Chondrocyte (in vitro differentiated cells): Measurements from ENCODE around the gene JAG2. TPM values are rescaled to one million over a fixed set of nuclear protein-coding genes. Genes with fewer than 3 reads are reported as not detected.

Experiments
- DNase-seq: peaks from one replicate; pipeline ENCODE4 v3.0.0; 2021; ENCODE audit warnings: mixed read lengths, low spot score
- H3K27ac Mint-ChIP-seq: one replicate; pipeline ENCODE4 v1.8.0; 2021; ENCODE audit warnings: mild to moderate bottlenecking, moderate library complexity, mixed read lengths; ENCODE audit not compliant: unreplicated experiment
- H3K27me3 Mint-ChIP-seq: 2 replicates; pipeline ENCODE4 v1.8.0; 2021; ENCODE audit warnings: low read depth, mixed read lengths
- H3K36me3 Mint-ChIP-seq: 2 replicates; pipeline ENCODE4 v1.8.0; 2021; ENCODE audit warnings: low read depth, mixed read lengths
- H3K4me1 Mint-ChIP-seq: 2 replicates; pipeline ENCODE4 v1.8.0; 2021; ENCODE audit warnings: low read depth, mild to moderate bottlenecking, mixed read lengths
- H3K4me3 Mint-ChIP-seq: one replicate; pipeline ENCODE4 v1.8.0; 2021; ENCODE audit warnings: mild to moderate bottlenecking, moderate library complexity, mixed read lengths; ENCODE audit not compliant: unreplicated experiment
- H3K9me3 Mint-ChIP-seq: 2 replicates; pipeline ENCODE4 v1.8.0; 2021; ENCODE audit warnings: low read depth, mixed read lengths
- total RNA-seq: library from RNA; stranded (reverse); gene quantifications from 3 replicates; pipeline ENCODE4 v1.2.1, GENCODE V29; 2021
- TF ChIP-seq, protein P1 (sequence below): fragments of 200-600 bp; sonication (generic); IDR thresholded peaks from 2 replicates; pipeline ENCODE4 v1.5.0; 2021; ENCODE audit warnings: antibody characterized with exemption, mild to moderate bottlenecking, moderate library complexity

JAG2 gene
- total RNA-seq, 1 donor from 2014 or later = 18.2 TPM

DNA sequence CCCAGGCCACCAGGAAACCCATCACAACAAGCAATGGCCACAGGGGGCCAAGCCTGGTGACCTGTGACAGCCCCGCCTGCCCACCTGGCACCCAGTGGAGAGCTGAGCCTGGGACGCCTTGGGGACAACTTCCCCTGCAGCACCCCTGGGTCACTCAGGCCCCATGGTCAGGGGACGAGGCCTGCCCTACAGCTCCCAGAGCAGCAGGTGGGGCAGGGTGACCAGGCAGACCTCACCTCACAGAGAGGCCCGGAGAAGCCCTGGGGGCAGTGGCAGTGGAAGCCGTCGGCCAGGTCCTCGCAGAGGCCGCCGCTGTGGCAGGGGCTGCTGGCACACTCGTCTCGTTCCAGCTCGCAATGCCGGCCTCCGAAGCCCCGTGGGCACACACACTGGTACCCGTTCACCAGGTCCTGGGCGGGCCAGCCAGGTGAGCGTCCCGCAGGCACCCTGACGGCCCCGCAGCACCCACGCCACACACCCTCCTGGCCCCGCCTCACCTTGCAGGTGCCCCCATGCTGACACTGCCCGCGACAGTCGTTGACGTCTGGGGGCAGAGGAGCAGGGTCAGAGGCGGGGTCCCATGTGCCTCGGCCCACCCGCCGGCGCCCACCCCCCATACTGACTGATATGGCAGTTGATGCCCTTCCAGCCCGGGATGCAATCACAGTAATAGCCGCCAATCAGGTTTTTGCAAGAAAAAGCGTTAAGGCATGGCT, 18.1 kb downstream of the JAG2 start:
- Mint-ChIP-seq H3K27ac (no peak overlapping the region), H3K4me1 (no peaks in the 10 kb centered on the region), H3K4me3 (no peak overlapping the region), H3K36me3 (peaks cover 6% of the 10 kb centered on the region), H3K27me3 (no peaks in the 10 kb centered on the region), H3K9me3 (no peaks in the 10 kb centered on the region)
- TF ChIP-seq, protein P1, sequence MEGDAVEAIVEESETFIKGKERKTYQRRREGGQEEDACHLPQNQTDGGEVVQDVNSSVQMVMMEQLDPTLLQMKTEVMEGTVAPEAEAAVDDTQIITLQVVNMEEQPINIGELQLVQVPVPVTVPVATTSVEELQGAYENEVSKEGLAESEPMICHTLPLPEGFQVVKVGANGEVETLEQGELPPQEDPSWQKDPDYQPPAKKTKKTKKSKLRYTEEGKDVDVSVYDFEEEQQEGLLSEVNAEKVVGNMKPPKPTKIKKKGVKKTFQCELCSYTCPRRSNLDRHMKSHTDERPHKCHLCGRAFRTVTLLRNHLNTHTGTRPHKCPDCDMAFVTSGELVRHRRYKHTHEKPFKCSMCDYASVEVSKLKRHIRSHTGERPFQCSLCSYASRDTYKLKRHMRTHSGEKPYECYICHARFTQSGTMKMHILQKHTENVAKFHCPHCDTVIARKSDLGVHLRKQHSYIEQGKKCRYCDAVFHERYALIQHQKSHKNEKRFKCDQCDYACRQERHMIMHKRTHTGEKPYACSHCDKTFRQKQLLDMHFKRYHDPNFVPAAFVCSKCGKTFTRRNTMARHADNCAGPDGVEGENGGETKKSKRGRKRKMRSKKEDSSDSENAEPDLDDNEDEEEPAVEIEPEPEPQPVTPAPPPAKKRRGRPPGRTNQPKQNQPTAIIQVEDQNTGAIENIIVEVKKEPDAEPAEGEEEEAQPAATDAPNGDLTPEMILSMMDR = no peak
- peak; percentile 92 for DNase-seq

DNA sequence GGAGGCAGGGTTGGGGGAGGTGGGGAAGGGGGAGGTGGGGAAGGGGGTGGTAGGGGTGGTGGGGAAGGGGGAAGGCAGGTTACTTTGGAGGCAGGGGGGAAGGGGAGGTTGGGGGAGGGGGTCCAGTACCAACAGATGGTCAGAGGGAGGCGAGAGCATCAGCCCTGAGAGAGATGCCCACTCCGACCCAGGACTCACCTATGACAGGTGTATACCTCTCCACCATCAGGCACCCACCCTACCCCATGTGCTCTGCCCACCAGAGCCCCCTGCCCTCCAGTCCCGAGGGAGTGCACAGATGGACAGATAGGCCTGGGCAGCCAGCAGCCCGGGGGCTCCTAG, 18.6 kb downstream of the JAG2 start:
- no peak overlapping the region for H3K27ac Mint-ChIP-seq
- TF ChIP-seq, protein P1 = no peak
- no peak for DNase-seq
- no peaks in the 10 kb centered on the region for H3K9me3 Mint-ChIP-seq
- no peaks in the 10 kb centered on the region for H3K4me1 Mint-ChIP-seq
- H3K4me3 Mint-ChIP-seq = no peak overlapping the region
- no peaks in the 10 kb centered on the region for H3K27me3 Mint-ChIP-seq
- H3K36me3 Mint-ChIP-seq = peaks cover 4% of the 10 kb centered on the region

DNA sequence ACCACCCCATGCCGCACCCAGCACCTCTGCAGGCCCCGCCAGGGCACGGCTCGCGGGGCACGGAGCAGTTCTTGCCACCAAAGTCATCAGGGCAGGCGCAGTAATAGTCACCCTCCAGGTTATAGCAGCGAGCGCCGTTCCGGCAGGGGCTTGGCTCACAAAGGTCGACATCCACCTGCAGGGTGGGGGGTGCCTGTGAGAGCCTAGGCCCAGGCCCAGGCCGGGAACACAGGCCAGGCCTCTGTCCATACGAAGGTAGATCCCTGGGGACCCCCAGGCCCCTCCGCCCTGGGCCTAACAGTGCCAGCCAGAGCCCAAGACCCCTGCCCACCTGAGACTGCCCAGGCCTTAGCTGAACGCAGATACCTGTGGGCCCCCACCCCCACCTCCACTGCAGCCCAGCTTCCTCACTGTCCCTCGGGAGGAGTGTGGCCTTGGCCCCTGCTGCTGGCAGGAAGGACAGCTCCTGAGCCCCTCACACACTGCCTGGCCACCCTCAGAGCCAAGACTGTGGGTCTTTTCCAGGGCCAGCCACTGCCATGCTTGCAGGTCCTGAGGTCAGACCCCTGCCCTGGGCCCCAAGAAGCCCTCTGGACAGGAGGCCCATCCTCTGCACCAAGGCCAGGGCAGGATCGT, 19.3 kb downstream of the JAG2 start:
- no peak overlapping the region for H3K27ac Mint-ChIP-seq
- no peaks in the 10 kb centered on the region for H3K9me3 Mint-ChIP-seq
- no peaks in the 10 kb centered on the region for H3K27me3 Mint-ChIP-seq
- peak; percentile 80 for DNase-seq
- H3K36me3 Mint-ChIP-seq = peaks cover 4% of the 10 kb centered on the region
- TF ChIP-seq, protein P1 = no peak
- H3K4me3 Mint-ChIP-seq = no peak overlapping the region
- H3K4me1 Mint-ChIP-seq = no peaks in the 10 kb centered on the region

DNA sequence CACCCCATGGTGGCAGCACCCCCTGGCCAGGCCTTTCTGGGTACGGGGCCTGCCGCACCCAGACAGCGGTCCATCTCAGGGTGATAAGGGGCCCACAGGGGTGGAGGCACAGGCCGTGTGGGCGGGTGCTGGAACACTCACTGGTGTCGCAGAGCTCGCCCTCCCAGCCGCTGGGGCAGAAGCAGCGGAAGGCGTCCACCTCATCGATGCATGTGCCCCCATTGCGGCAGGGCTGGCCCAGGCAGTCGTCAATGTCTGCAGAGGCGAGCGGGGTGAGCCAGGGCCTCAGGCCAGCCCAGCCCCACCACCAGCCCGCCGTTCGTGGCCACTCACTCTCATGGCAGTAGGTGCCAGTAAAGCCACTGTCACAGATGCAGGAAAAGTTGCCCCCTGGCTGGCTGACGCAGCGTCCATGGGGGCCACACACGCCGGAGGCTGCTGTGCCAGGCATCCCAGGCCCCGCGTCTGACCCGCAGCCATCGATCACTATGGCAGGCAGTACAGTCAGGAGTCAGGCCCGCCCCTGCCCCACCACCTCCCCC, 19.9 kb downstream of the JAG2 start:
- no peaks in the 10 kb centered on the region for H3K9me3 Mint-ChIP-seq
- DNase-seq = peak; percentile 84
- TF ChIP-seq, protein P1 = no peak
- no peaks in the 10 kb centered on the region for H3K27me3 Mint-ChIP-seq
- H3K4me3 Mint-ChIP-seq = no peak overlapping the region
- H3K27ac Mint-ChIP-seq = no peak overlapping the region
- H3K36me3 Mint-ChIP-seq = peaks cover 4% of the 10 kb centered on the region
- no peaks in the 10 kb centered on the region for H3K4me1 Mint-ChIP-seq

DNA sequence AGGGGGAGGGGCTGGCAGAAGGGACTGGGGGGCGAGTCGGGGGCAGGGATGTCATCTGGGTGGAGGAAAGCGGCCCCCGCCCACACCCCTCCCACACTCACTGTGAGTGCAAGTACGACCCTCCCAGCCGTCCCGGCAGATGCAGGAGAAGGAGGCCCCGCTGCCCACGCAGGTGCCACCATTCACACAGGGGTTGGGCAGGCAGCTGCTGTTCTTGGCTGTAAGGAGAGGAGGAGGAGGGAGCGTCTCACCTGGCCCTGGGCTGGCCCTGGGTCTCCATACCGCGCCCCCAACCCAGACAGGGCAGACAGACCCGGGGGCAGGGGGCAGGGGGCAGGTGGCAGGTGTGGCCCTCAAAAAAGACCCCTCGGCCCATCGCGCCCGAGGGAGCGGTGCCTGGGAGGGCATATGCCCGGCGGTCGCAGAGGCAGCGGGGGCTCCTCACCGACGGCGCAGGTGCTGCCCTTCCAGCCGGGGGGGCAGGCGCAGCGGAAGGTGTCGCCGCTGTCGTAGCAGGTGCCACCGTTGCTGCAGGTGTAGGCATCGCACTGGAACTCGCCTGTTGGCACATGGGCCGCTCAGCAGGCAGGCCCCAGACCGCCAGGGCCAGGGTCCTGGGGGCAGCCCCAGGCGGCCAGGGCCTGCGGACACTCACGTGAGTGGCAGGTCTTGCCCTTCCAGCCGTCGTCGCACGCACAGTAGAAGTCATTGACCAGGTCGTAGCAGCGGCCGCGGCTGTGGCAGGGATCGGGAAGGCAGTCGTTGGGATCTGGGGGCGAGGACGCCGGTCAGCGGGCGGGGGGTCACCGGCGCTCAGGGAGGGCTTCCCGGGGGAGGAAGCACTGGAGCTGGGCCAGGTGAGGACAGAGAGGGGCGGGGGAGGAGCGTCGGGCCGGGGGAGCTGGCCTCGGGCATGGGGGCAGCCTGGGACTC, 20.6 kb downstream of the JAG2 start:
- Mint-ChIP-seq H3K9me3 (no peaks in the 10 kb centered on the region), H3K27ac (no peak overlapping the region), H3K36me3 (peaks cover 3% of the 10 kb centered on the region), H3K4me3 (no peak overlapping the region), H3K27me3 (no peaks in the 10 kb centered on the region), H3K4me1 (no peaks in the 10 kb centered on the region)
- DNase-seq = peak; percentile 79
- TF ChIP-seq, protein P1 = no peak
